Measurements from ENCODE around the gene CD33.

Gene CD33

GRCh38 chr19:51256155-51256625 is 31.3 kb downstream of the CD33 start:
- H3K4me3 ChIP-seq (ENCODE audit: control insufficient read depth in 1 of 7, extremely low read depth in 1 of 7, insufficient read depth in 4 of 7, low read depth in 2 of 7, low read length in 6 of 7), result no peak overlapping the region
- H3K36me3 ChIP-seq (ENCODE audit: control insufficient read depth in 4 of 4, insufficient read depth in 4 of 4, low read length in 3 of 4), result no peaks in the 10 kb centered on the region
- H3K27me3 ChIP-seq (replicated peaks in 2 of 5; ENCODE audit: control insufficient read depth in 4 of 5, insufficient read depth in 5 of 5, low read length in 4 of 5), result no peaks in the 10 kb centered on the region
- peak in 1 of 3 donors; percentile 46 for DNase-seq
- WGBS (ENCODE audit: insufficient coverage), result 73% methylated on average over 2 of the region's 2 CpGs
- H3K27ac ChIP-seq (ENCODE audit: insufficient read depth in 1 of 2, low read depth in 1 of 2, low read length in 2 of 2, poor library complexity in 1 of 2, severe bottlenecking in 2 of 2), result no peak overlapping the region
- ChIA-PET POLR2A (no interaction called here), CTCF (interaction anchor here (12.1 kb wide), 1 partner anchor 98 kb away, joined by 212 read pairs; no protein-coding TSS in a partner anchor)
- peaks cover 0 to 1% (median 0%) of the 10 kb centered on the region in 5 experiments for H3K9me3 ChIP-seq (ENCODE audit: control extremely low read depth in 1 of 5, control insufficient read depth in 4 of 5, insufficient read depth in 2 of 5, low read depth in 1 of 5, low read length in 4 of 5)
- H3K4me1 ChIP-seq (ENCODE audit: control extremely low read depth in 1 of 4, control insufficient read depth in 4 of 4, insufficient read depth in 4 of 4, low read length in 3 of 4), result peaks cover 19 to 47% (median 29%) of the 10 kb centered on the region in 4 experiments

GRCh38 chr19:51257471-51257870 is 32.6 kb downstream of the CD33 start:
- WGBS (ENCODE audit: insufficient coverage), result 100% methylated on average over 1 of the region's 2 CpGs
- POLR2A ChIA-PET, result interaction anchor here (1.3 kb wide), 2 partner anchors 9 to 32 kb away, joined by 4 to 5 read pairs; partner anchors contain the start of gene CD33
- Histone ChIP-seq H3K9me3 (ENCODE audit: control extremely low read depth in 1 of 5, control insufficient read depth in 4 of 5, insufficient read depth in 2 of 5, low read depth in 1 of 5, low read length in 4 of 5) (peaks cover 0 to 1% (median 0%) of the 10 kb centered on the region in 5 experiments), H3K36me3 (ENCODE audit: control insufficient read depth in 4 of 4, insufficient read depth in 4 of 4, low read length in 3 of 4) (no peaks in the 10 kb centered on the region), H3K27me3 (replicated peaks in 2 of 5; ENCODE audit: control insufficient read depth in 4 of 5, insufficient read depth in 5 of 5, low read length in 4 of 5) (no peaks in the 10 kb centered on the region), H3K4me3 (ENCODE audit: control insufficient read depth in 1 of 7, extremely low read depth in 1 of 7, insufficient read depth in 4 of 7, low read depth in 2 of 7, low read length in 6 of 7) (no peak overlapping the region), H3K4me1 (ENCODE audit: control extremely low read depth in 1 of 4, control insufficient read depth in 4 of 4, insufficient read depth in 4 of 4, low read length in 3 of 4) (peaks cover 19 to 45% (median 28%) of the 10 kb centered on the region in 4 experiments), H3K27ac (ENCODE audit: insufficient read depth in 1 of 2, low read depth in 1 of 2, low read length in 2 of 2, poor library complexity in 1 of 2, severe bottlenecking in 2 of 2) (peak overlapping the region in 1 of 2 experiments; percentile 50)
- no peak for DNase-seq
- CTCF ChIA-PET, result interaction anchor here (0.7 to 12.1 kb wide), 6 partner anchors 12 to 99 kb away, joined by 3 to 212 read pairs (median 12); no protein-coding TSS in a partner anchor

DNA sequence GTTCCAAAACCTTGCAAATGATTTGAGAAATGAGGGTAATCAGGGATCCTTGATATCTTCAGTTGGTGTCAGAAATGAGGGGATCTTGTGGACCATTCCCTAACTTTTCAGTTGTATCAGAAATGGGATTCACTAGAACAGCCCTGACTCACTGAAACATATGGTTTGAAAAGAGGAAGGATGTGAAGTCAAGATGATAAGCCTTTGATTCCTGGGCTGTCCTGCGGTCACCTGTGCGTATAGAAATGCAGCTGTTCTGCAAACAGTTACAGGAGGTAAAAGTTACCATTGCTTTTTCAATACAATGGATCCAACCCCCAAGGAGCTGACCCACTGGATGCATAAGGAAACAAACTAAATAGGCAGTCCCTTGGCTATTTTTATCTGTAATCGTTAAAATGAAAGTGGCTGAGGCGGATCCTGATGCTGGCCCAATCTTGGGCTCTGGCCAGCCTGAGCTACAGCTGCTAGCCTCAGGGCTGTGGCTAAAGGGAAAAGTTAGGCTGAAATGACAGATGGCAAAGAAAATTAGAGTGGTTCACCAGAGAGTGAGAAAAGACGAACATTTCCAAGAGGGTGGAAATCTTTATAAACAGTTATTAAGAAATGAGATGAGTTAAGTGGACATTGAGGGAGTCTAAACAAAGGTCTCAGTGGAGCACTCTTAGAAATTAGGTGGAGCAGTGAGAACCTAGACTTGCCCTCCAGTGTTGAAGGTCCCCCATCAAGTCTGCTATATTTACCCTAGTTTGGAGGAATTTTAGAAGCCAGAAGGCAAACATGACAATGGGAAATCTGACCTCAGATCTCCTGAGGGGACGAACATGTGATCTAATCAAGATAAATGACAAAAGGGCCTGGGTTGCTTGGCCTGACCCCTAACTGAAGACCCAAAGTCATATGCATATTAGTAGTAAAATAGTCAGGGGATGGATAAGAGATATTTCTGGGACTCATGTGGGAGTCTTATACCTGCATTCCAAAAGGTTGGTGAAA is 33.6 kb downstream of the CD33 start:
- WGBS (ENCODE audit: insufficient coverage), result 2% methylated on average over 6 of the region's 6 CpGs
- no peaks in the 10 kb centered on the region for H3K36me3 ChIP-seq (ENCODE audit: control insufficient read depth in 4 of 4, insufficient read depth in 4 of 4, low read length in 3 of 4)
- POLR2A ChIA-PET, result interaction anchor here (1.3 kb wide), 2 partner anchors 10 to 33 kb away, joined by 4 to 5 read pairs; partner anchors contain the start of gene CD33
- peak overlapping the region; percentile 50 to 51 for H3K27ac ChIP-seq (ENCODE audit: insufficient read depth in 1 of 2, low read depth in 1 of 2, low read length in 2 of 2, poor library complexity in 1 of 2, severe bottlenecking in 2 of 2)
- peak; percentile 82 to 98 (median 95) for DNase-seq
- peak overlapping the region in 4 of 7 experiments; percentile 15 to 58 (median 40) for H3K4me3 ChIP-seq (ENCODE audit: control insufficient read depth in 1 of 7, extremely low read depth in 1 of 7, insufficient read depth in 4 of 7, low read depth in 2 of 7, low read length in 6 of 7)
- CTCF ChIA-PET, result interaction anchor here (0.7 to 12.1 kb wide), 22 partner anchors 9 to 162 kb away, joined by 3 to 212 read pairs (median 6); partner anchors contain the start of genes CD33 and SIGLECL1
- H3K4me1 ChIP-seq (ENCODE audit: control extremely low read depth in 1 of 4, control insufficient read depth in 4 of 4, insufficient read depth in 4 of 4, low read length in 3 of 4), result peaks cover 19 to 36% (median 27%) of the 10 kb centered on the region in 4 experiments
- peaks cover 0 to 1% (median 0%) of the 10 kb centered on the region in 5 experiments for H3K9me3 ChIP-seq (ENCODE audit: control extremely low read depth in 1 of 5, control insufficient read depth in 4 of 5, insufficient read depth in 2 of 5, low read depth in 1 of 5, low read length in 4 of 5)
- H3K27me3 ChIP-seq (replicated peaks in 2 of 5; ENCODE audit: control insufficient read depth in 4 of 5, insufficient read depth in 5 of 5, low read length in 4 of 5), result no peaks in the 10 kb centered on the region

- DNase-seq, result peak; percentile 67 to 80 (median 76)
- Histone ChIP-seq H3K9me3 (ENCODE audit: control extremely low read depth in 1 of 5, control insufficient read depth in 4 of 5, insufficient read depth in 2 of 5, low read depth in 1 of 5, low read length in 4 of 5) (peaks cover 0 to 1% (median 0%) of the 10 kb centered on the region in 5 experiments), H3K4me3 (ENCODE audit: control insufficient read depth in 1 of 7, extremely low read depth in 1 of 7, insufficient read depth in 4 of 7, low read depth in 2 of 7, low read length in 6 of 7) (no peak overlapping the region), H3K27me3 (replicated peaks in 2 of 5; ENCODE audit: control insufficient read depth in 4 of 5, insufficient read depth in 5 of 5, low read length in 4 of 5) (no peaks in the 10 kb centered on the region), H3K27ac (ENCODE audit: insufficient read depth in 1 of 2, low read depth in 1 of 2, low read length in 2 of 2, poor library complexity in 1 of 2, severe bottlenecking in 2 of 2) (no peak overlapping the region), H3K36me3 (ENCODE audit: control insufficient read depth in 4 of 4, insufficient read depth in 4 of 4, low read length in 3 of 4) (no peaks in the 10 kb centered on the region), H3K4me1 (ENCODE audit: control extremely low read depth in 1 of 4, control insufficient read depth in 4 of 4, insufficient read depth in 4 of 4, low read length in 3 of 4) (peaks cover 19 to 30% (median 25%) of the 10 kb centered on the region in 4 experiments)
- POLR2A ChIA-PET, result no interaction called here
- CTCF ChIA-PET, result interaction anchor here (0.7 to 12.1 kb wide), 30 partner anchors 10 to 161 kb away, joined by 3 to 212 read pairs (median 5); partner anchors contain the start of genes CD33 and SIGLECL1
- WGBS (ENCODE audit: insufficient coverage), result 45% methylated on average over 3 of the region's 5 CpGs
Observed at GRCh38 chr19:51259348-51260245, 34.7 kb downstream of the CD33 start.

GRCh38 chr19:51263808-51264207 is 38.9 kb downstream of the CD33 start:
- Histone ChIP-seq H3K27me3 (replicated peaks in 2 of 5; ENCODE audit: control insufficient read depth in 4 of 5, insufficient read depth in 5 of 5, low read length in 4 of 5) (no peaks in the 10 kb centered on the region), H3K4me3 (ENCODE audit: control insufficient read depth in 1 of 7, extremely low read depth in 1 of 7, insufficient read depth in 4 of 7, low read depth in 2 of 7, low read length in 6 of 7) (no peak overlapping the region), H3K36me3 (ENCODE audit: control insufficient read depth in 4 of 4, insufficient read depth in 4 of 4, low read length in 3 of 4) (no peaks in the 10 kb centered on the region), H3K9me3 (ENCODE audit: control extremely low read depth in 1 of 5, control insufficient read depth in 4 of 5, insufficient read depth in 2 of 5, low read depth in 1 of 5, low read length in 4 of 5) (no peaks in the 10 kb centered on the region), H3K27ac (ENCODE audit: insufficient read depth in 1 of 2, low read depth in 1 of 2, low read length in 2 of 2, poor library complexity in 1 of 2, severe bottlenecking in 2 of 2) (no peak overlapping the region), H3K4me1 (ENCODE audit: control extremely low read depth in 1 of 4, control insufficient read depth in 4 of 4, insufficient read depth in 4 of 4, low read length in 3 of 4) (peaks cover 5 to 6% (median 6%) of the 10 kb centered on the region in 4 experiments)
- WGBS (ENCODE audit: insufficient coverage), result no CpG with 5 or more reads among the region's 4 CpGs
- CTCF ChIA-PET, result interaction anchor here (0.8 to 12.1 kb wide), 3 partner anchors 11 to 105 kb away, joined by 3 to 212 read pairs (median 3); no protein-coding TSS in a partner anchor
- no peak for DNase-seq
- POLR2A ChIA-PET, result no interaction called here

- Histone ChIP-seq H3K27ac (ENCODE audit: insufficient read depth in 1 of 2, low read depth in 1 of 2, low read length in 2 of 2, poor library complexity in 1 of 2, severe bottlenecking in 2 of 2) (no peak overlapping the region), H3K9me3 (ENCODE audit: control extremely low read depth in 1 of 5, control insufficient read depth in 4 of 5, insufficient read depth in 2 of 5, low read depth in 1 of 5, low read length in 4 of 5) (no peaks in the 10 kb centered on the region), H3K4me3 (ENCODE audit: control insufficient read depth in 1 of 7, extremely low read depth in 1 of 7, insufficient read depth in 4 of 7, low read depth in 2 of 7, low read length in 6 of 7) (no peak overlapping the region), H3K36me3 (ENCODE audit: control insufficient read depth in 4 of 4, insufficient read depth in 4 of 4, low read length in 3 of 4) (no peaks in the 10 kb centered on the region), H3K27me3 (replicated peaks in 2 of 5; ENCODE audit: control insufficient read depth in 4 of 5, insufficient read depth in 5 of 5, low read length in 4 of 5) (no peaks in the 10 kb centered on the region), H3K4me1 (ENCODE audit: control extremely low read depth in 1 of 4, control insufficient read depth in 4 of 4, insufficient read depth in 4 of 4, low read length in 3 of 4) (peaks cover 0 to 18% (median 10%) of the 10 kb centered on the region in 4 experiments)
- DNase-seq, result peak; percentile 29 to 33 (median 31)
- CTCF ChIA-PET, result no interaction called here
- POLR2A ChIA-PET, result no interaction called here
- 76% methylated on average over 26 of the region's 26 CpGs for WGBS (ENCODE audit: insufficient coverage)
Observed at GRCh38 chr19:51271067-51271466, 46.2 kb downstream of the CD33 start.
